H1 (cell line): ENCODE measurements around the gene CSRP1. TPM values are rescaled to one million over a fixed set of nuclear protein-coding genes. Genes with fewer than 3 reads are reported as not detected.

Source experiments
- CTCF ChIA-PET: fragments of 300-600 bp; sonication (Branson Sonifier 250); formaldehyde crosslinking; loops from one replicate; lab custom pipeline; 2021; ENCODE audit not compliant: partially characterized antibody; lab: Charles Lee
- POLR2A ChIA-PET: fragments of 300-600 bp; sonication (Branson Sonifier 250); formaldehyde crosslinking; loops from one replicate; lab custom pipeline; 2021; ENCODE audit warnings: inconsistent platforms; ENCODE audit not compliant: partially characterized antibody; lab: Charles Lee
- DNase-seq, 2 experiments: peaks; one replicate each; pipeline versions ENCODE4 v3.0.0 to v3.0.0-alpha.2; 2010 to 2022; ENCODE audit warnings: low spot score in 2 of 2, low read depth in 1 of 2, mixed read lengths in 1 of 2
- FAIRE-seq: peaks from 2 replicates; lab custom pipeline; 2011; peaks lifted over from hg19 to GRCh38; lab: Jason Lieb, UNC
- H2AFZ ChIP-seq: 2 replicates; pipeline ENCODE4 v1.8.1; 2012; ENCODE audit warnings: low read length, inconsistent platforms
- H2AK5ac ChIP-seq: 2 replicates; pipeline ENCODE4 v1.6.1; 2013; ENCODE audit warnings: low read depth, low read length
- H2BK120ac ChIP-seq: replicated peaks from 2 replicates; pipeline ENCODE3; 2013; ENCODE audit warnings: low read depth, low read length, inconsistent platforms
- H2BK12ac ChIP-seq: 2 replicates; pipeline ENCODE4 v1.6.1; 2013; ENCODE audit warnings: low read depth, low read length
- H2BK15ac ChIP-seq: 2 replicates; pipeline ENCODE4 v1.6.1; 2013; ENCODE audit warnings: low read length
- H2BK20ac ChIP-seq: 2 replicates; pipeline ENCODE4 v1.6.1; 2013; ENCODE audit warnings: low read length
- H2BK5ac ChIP-seq: 2 replicates; pipeline ENCODE4 v1.6.1; 2013; ENCODE audit warnings: low read depth, low read length
- H3K14ac ChIP-seq: 2 replicates; pipeline ENCODE4 v1.6.1; 2013; ENCODE audit warnings: inconsistent platforms; ENCODE audit not compliant: insufficient read length
- H3K18ac ChIP-seq: 2 replicates; pipeline ENCODE4 v1.6.1; 2013; ENCODE audit warnings: low read length; ENCODE audit errors: extremely low read depth
- H3K23ac ChIP-seq: 2 replicates; pipeline ENCODE4 v1.6.1; 2013; ENCODE audit warnings: inconsistent platforms; ENCODE audit not compliant: insufficient read length
- H3K23me2 ChIP-seq: 2 replicates; pipeline ENCODE4 v1.6.1; 2013; ENCODE audit warnings: low read depth, low read length
- H3K27ac ChIP-seq: 2 replicates; pipeline ENCODE4 v1.6.1; 2011; ENCODE audit warnings: low read depth, low read length, inconsistent platforms
- H3K27me3 ChIP-seq, 4 experiments: replicated peaks in 1 of 4; 1 replicate in 1 of 4; 2 replicates in 3 of 4; pipeline versions ENCODE4 v1.6.1 to v1.8.1; 2011 to 2013; ENCODE audit warnings: low read length in 3 of 4, mild to moderate bottlenecking in 3 of 4, inconsistent platforms in 2 of 4, mixed read lengths in 2 of 4, moderate library complexity in 1 of 4; ENCODE audit not compliant: control insufficient read depth in 3 of 4, insufficient read depth in 3 of 4; ENCODE audit errors: extremely low read depth in 1 of 4
- H3K36me3 ChIP-seq, 4 experiments: 2 replicates each; pipeline versions ENCODE4 v1.6.1 to v1.8.1; 2011 to 2013; ENCODE audit warnings: mild to moderate bottlenecking in 4 of 4, low read length in 3 of 4, moderate library complexity in 2 of 4, control low read depth in 1 of 4, inconsistent platforms in 1 of 4; ENCODE audit not compliant: insufficient read depth in 4 of 4, control insufficient read depth in 2 of 4
- H3K4ac ChIP-seq: replicated peaks from 2 replicates; pipeline ENCODE3; 2013; ENCODE audit warnings: low read length, low read depth, mixed read lengths, inconsistent platforms; ENCODE audit not compliant: insufficient read length
- H3K4me1 ChIP-seq, 4 experiments: replicated peaks in 1 of 4; 1 replicate in 1 of 4; 2 replicates in 3 of 4; pipeline versions ENCODE4 v1.6.1 to v1.8.1; 2011 to 2013; ENCODE audit warnings: low read length in 3 of 4, inconsistent platforms in 2 of 4, mixed read lengths in 1 of 4; ENCODE audit not compliant: insufficient read depth in 4 of 4, control insufficient read depth in 3 of 4
- H3K4me2 ChIP-seq, 2 experiments: 2 replicates each; pipeline versions ENCODE4 v1.6.1 to v1.8.1; 2011 to 2013; ENCODE audit warnings: low read depth in 2 of 2, low read length in 2 of 2, control low read depth in 1 of 2, inconsistent platforms in 1 of 2, mild to moderate bottlenecking in 1 of 2; ENCODE audit not compliant: insufficient read depth in 1 of 2
- H3K4me3 ChIP-seq, 4 experiments: fragments of 200-600, 300-600 bp in 1 of 4; sonication (generic), shearing (Covaris generic), sonication (Bioruptor Twin) in 1 of 4; 2 replicates each; pipeline versions ENCODE4 v1.5.1 to v1.8.1; 2011 to 2016; ENCODE audit warnings: low read length in 4 of 4, low read depth in 3 of 4, control low read depth in 2 of 4, inconsistent platforms in 2 of 4, mild to moderate bottlenecking in 2 of 4, mixed read lengths in 1 of 4, moderate library complexity in 1 of 4; ENCODE audit not compliant: insufficient read depth in 2 of 4; ENCODE audit errors: extremely low read depth in 1 of 4
- H3K56ac ChIP-seq: replicated peaks from 2 replicates; pipeline ENCODE3; 2013; ENCODE audit warnings: low read depth, mild to moderate bottlenecking, mixed read lengths, low read length, inconsistent platforms; ENCODE audit not compliant: insufficient read length
- H3K79me1 ChIP-seq: 2 replicates; pipeline ENCODE4 v1.6.1; 2013; ENCODE audit warnings: low read depth, low read length, control low read depth
- H3K79me2 ChIP-seq, 2 experiments: 2 replicates each; pipeline versions ENCODE4 v1.6.1 to v1.8.1; 2012 to 2013; ENCODE audit warnings: low read length in 2 of 2, mild to moderate bottlenecking in 2 of 2, inconsistent platforms in 1 of 2; ENCODE audit not compliant: insufficient read depth in 2 of 2, control insufficient read depth in 1 of 2
- H3K9ac ChIP-seq, 4 experiments: replicated peaks in 1 of 4; 1 replicate in 1 of 4; 2 replicates in 3 of 4; pipeline versions ENCODE4 v1.6.1 to v1.8.1; 2011 to 2013; ENCODE audit warnings: low read depth in 3 of 4, low read length in 3 of 4, control low read depth in 2 of 4, mild to moderate bottlenecking in 2 of 4, moderate library complexity in 2 of 4, inconsistent platforms in 1 of 4; ENCODE audit errors: extremely low read depth in 1 of 4
- H3K9me3 ChIP-seq, 2 experiments: 2 replicates each; pipeline versions ENCODE4 v1.6.1 to v1.8.1; 2012 to 2013; ENCODE audit warnings: mild to moderate bottlenecking in 2 of 2, moderate library complexity in 2 of 2, control low read depth in 1 of 2, inconsistent platforms in 1 of 2, low read depth in 1 of 2, low read length in 1 of 2, mixed read lengths in 1 of 2; ENCODE audit not compliant: insufficient read depth in 2 of 2
- H4K20me1 ChIP-seq, 2 experiments: replicated peaks in 1 of 2; 2 replicates each; pipeline versions ENCODE3 to v1.8.1; 2011 to 2013; ENCODE audit warnings: inconsistent platforms in 2 of 2, low read length in 2 of 2, mild to moderate bottlenecking in 1 of 2; ENCODE audit not compliant: insufficient read depth in 2 of 2, control insufficient read depth in 1 of 2
- H4K5ac ChIP-seq: 2 replicates; pipeline ENCODE4 v1.6.1; 2013; ENCODE audit warnings: low read length, low read depth, mixed read lengths, inconsistent platforms; ENCODE audit not compliant: insufficient read length
- H4K8ac ChIP-seq: 2 replicates; pipeline ENCODE4 v1.8.0; 2013; ENCODE audit warnings: mild to moderate bottlenecking, moderate library complexity, low read length, inconsistent platforms; ENCODE audit not compliant: insufficient read depth; ENCODE audit errors: extremely low read depth
- H4K91ac ChIP-seq: replicated peaks from 2 replicates; pipeline ENCODE3; 2013; ENCODE audit warnings: low read length, mixed read lengths, inconsistent platforms; ENCODE audit not compliant: insufficient read length
- BACH1 ChIP-seq: IDR thresholded peaks from 2 replicates; pipeline ENCODE4 v1.6.1; 2012; ENCODE audit warnings: low read length, improper control_type of control experiment
- KDM1A ChIP-seq: fragments of 200-600, 300-600 bp; sonication (generic); IDR thresholded peaks from 2 replicates; pipeline ENCODE4 v1.7.1; 2016; ENCODE audit warnings: mild to moderate bottlenecking, low read length, borderline replicate concordance
- WGBS, 2 experiments: shearing (Covaris generic) in 1 of 2; methylation state at CpG; one replicate each; pipeline versions ENCODE4 v1.1.6 to v1.1.7; 2013 to 2015; ENCODE audit warnings: low lambda C conversion rate in 2 of 2, mixed read lengths in 2 of 2, inconsistent platforms in 1 of 2, low coverage in 1 of 2, missing lambda C conversion rate in 1 of 2; ENCODE audit not compliant: insufficient replicate concordance in 2 of 2, insufficient coverage in 1 of 2, insufficient read length in 1 of 2; ENCODE audit errors: extremely low coverage in 1 of 2, missing lambda C conversion rate in 1 of 2; 5-methylcytosine and 5-hydroxymethylcytosine counted together
- polyA plus RNA-seq, 7 experiments: library from polyadenylated mRNA; depleted of rRNA in 3 of 7; stranded (reverse) in 5 of 7; unstranded in 2 of 7; fragments of >200 nt in 5 of 7; fragments of 200-250 nt in 2 of 7; gene quantifications; 1 replicate in 5 of 7; 2 replicates in 1 of 7; 4 replicates in 1 of 7; pipeline versions ENCODE4 v1.2.1 to v1.2.3, GENCODE V29; 2011 to 2013; ENCODE audit warnings: missing spikeins in 2 of 7, mixed read lengths in 2 of 7
- total RNA-seq: library from RNA; stranded (reverse); fragmentation: NEBNext Ultra II Directional; extraction: Animal tissue kit (Norgen Biotek cat#: 25700); gene quantifications from 2 replicates; pipeline ENCODE4 v1.2.1, GENCODE V29; 2021

CSRP1 gene
- total and polyA plus RNA-seq, 2 of the 8 experiments (the other 6 are each of a cell fraction or from before 2014, with no cell fraction given), result 14.2 to 22.3 TPM

DNA sequence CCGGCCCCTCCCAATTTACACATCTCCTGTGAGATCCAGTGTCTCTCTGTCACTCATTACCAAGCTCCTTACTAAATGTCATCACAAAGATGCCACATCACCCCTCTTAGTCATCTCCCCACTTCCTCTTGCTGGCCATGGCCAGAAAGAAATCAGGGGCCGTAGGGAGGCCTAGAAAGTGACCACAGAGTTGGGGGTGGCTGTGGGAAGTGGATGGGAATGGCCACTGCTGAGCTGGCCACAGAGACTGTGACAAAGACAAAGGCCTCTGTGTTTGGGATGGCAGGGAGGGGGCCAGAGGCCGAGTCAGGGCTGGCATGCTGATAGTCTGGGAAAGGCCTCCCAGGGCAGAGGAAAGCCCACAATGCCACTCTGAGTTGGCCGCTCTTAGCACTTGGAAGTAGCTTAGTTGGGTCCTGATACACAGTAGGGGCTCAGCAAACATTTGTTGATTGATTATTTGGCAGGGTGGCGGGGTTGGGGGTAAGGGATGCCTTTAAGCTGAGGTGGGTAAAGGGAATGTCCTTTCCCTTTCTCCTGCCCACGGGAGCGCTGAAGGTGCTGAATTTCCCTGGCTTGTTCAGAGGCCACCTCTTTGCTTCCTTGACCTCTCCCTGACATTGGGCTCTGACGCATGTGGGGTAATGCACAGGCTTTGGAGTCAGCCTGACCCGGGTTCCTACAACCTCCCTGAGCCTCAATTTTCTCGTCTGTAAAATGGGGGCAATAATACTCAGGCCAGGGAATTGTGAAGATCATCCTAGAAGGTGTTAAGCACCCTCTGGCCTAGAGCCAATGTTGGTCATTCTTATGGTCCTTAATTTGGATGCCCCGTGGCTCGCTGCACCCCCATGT lies 45.2 kb upstream of the CSRP1 start:
- CTCF ChIA-PET, result interaction anchor here (0.5 to 43.8 kb wide), 16 partner anchors 8 to 270 kb away, joined by 3 to 929 read pairs (median 4); partner anchors contain the start of gene CSRP1
- Histone ChIP-seq H3K14ac (no peak overlapping the region), H2BK15ac (no peak overlapping the region), H3K56ac (no peak overlapping the region), H3K23me2 (no peaks in the 10 kb centered on the region; the same call in 1 of the 2 replicates), H3K27ac (no peak overlapping the region), H4K8ac (no peak overlapping the region), H3K79me1 (no peaks in the 10 kb centered on the region), H3K18ac (no peak overlapping the region), H3K27me3 (no peaks in the 10 kb centered on the region), H4K91ac (no peak overlapping the region), H2BK5ac (no peak overlapping the region), H2BK20ac (no peak overlapping the region), H2BK120ac (no peak overlapping the region), H4K20me1 (no peaks in the 10 kb centered on the region), H2AFZ (no peak overlapping the region), H3K23ac (no peak overlapping the region), H3K4me2 (no peak overlapping the region), H3K4me1 (peaks cover 0 to 6% (median 1%) of the 10 kb centered on the region in 4 experiments; a peak in 3 of 7 replicates), H2BK12ac (no peak overlapping the region), H3K79me2 (no peaks in the 10 kb centered on the region), H3K36me3 (no peaks in the 10 kb centered on the region), H3K4me3 (no peak overlapping the region), H4K5ac (no peak overlapping the region), H3K9ac (no peak overlapping the region), H3K9me3 (no peaks in the 10 kb centered on the region), H3K4ac (no peak overlapping the region), H2AK5ac (no peak overlapping the region)
- TF ChIP-seq KDM1A, result 0 out of 2 replicates have a peak, but pooled peaks have one; percentile 37
- no peak for TF ChIP-seq BACH1
- DNase-seq, result no peak
- WGBS, 2 experiments, result 93% methylated on average over 12 of the region's 12 CpGs; no CpG with 5 or more reads in 1 of the 2 experiments
- POLR2A ChIA-PET, result no interaction called here
- FAIRE-seq, result no peak
